ENCODE results near the gene HYAL3.
"Not testable (repeated sequence)": the region's sequence is repeated elsewhere in the genome, so short reads cannot be mapped to it uniquely, and the experiment has no call there.

The HYAL3 gene

DNA sequence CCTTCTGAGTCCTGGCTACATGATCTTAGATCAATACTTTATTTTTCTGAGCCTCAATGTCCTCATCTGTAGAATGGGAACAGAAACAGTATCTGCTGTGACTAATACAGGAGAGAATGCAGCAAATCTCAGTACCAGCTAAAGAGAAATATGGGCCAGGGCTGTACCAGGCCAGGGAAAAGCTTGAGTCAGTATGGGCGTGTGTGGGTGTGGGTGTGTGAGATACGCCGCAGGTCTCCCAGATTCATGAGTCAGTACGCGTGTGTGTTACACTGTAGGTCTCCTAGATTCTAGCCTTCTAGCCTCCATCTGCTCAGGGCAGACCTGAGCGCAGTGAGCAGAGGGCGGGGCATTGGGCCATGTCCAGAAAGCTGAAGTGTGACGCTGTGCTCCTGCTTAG is 48.0 kb downstream of the HYAL3 start:
- H3K9me3 ChIP-seq (ENCODE audit: control insufficient read depth in 2 of 2, low read length in 2 of 2), result no peaks in the 10 kb centered on the region
- H3K4me3 ChIP-seq (ENCODE audit: low read length in 2 of 2), result no peak overlapping the region
- H3K36me3 ChIP-seq (ENCODE audit: control insufficient read depth in 2 of 2, insufficient read depth in 2 of 2, low read length in 2 of 2), result peaks cover 13 to 32% of the 10 kb centered on the region in 2 donors
- H3K9ac ChIP-seq (ENCODE audit: low read length in 2 of 2), result no peak overlapping the region
- H3K4me1 ChIP-seq (ENCODE audit: control insufficient read depth, insufficient read depth, low read length), result peaks cover 63% of the 10 kb centered on the region
- H3K27ac ChIP-seq (ENCODE audit: low read length), result no peak overlapping the region
- H3K27me3 ChIP-seq (ENCODE audit: control insufficient read depth in 1 of 2, insufficient read depth in 2 of 2, low read length in 2 of 2), result no peaks in the 10 kb centered on the region

DNA sequence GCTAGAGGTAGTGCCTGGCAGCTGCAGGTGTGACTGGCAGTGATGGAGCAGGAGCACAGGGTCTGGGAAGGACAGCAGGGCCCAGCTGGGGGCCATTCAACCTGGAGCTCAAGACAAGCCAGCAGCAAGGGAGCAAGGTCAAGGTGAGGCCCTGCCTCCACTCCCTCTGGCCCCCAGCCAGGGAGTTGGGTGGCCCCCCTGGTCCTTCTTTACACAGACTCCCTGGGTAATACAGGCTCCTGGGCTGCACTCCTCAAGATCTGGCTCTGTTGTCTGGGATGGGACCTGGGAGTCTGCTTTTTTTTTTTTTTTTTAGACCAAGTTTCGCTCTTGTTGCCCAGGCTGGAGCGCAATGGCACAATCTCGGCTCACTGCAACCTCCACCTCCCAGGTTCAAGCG is 48.7 kb downstream of the HYAL3 start:
- Histone ChIP-seq H3K27ac (ENCODE audit: low read length) (no peak overlapping the region), H3K9ac (ENCODE audit: low read length in 2 of 2) (no peak overlapping the region), H3K4me1 (ENCODE audit: control insufficient read depth, insufficient read depth, low read length) (peaks cover 69% of the 10 kb centered on the region), H3K36me3 (ENCODE audit: control insufficient read depth in 2 of 2, insufficient read depth in 2 of 2, low read length in 2 of 2) (peaks cover 12 to 30% of the 10 kb centered on the region in 2 donors), H3K27me3 (ENCODE audit: control insufficient read depth in 1 of 2, insufficient read depth in 2 of 2, low read length in 2 of 2) (no peaks in the 10 kb centered on the region), H3K9me3 (ENCODE audit: control insufficient read depth in 2 of 2, low read length in 2 of 2) (no peaks in the 10 kb centered on the region), H3K4me3 (ENCODE audit: low read length in 2 of 2) (no peak overlapping the region)

DNA sequence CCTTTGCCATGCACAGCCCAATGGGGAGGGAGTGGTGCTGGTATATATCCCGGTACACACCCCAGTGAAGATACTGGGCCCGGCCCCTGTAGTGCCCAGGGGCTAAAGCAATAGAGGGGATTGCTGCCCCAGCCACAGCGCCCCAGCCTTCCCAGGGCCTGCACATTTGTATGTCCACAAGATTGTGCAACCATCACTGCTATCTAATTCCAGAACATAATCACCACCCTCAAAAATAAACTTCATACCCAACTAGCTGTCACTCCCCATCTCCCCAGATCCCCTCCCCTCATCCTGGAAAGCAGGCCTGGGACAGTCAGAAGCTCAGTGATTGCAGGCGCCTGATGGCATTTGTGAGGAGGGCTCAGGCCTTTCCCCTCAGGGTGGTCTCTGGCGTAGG is 49.7 kb downstream of the HYAL3 start:
- no peak overlapping the region for H3K9ac ChIP-seq (ENCODE audit: low read length in 2 of 2)
- H3K27ac ChIP-seq (ENCODE audit: low read length), result no peak overlapping the region
- peaks cover 69% of the 10 kb centered on the region for H3K4me1 ChIP-seq (ENCODE audit: control insufficient read depth, insufficient read depth, low read length)
- H3K27me3 ChIP-seq (ENCODE audit: control insufficient read depth in 1 of 2, insufficient read depth in 2 of 2, low read length in 2 of 2), result no peaks in the 10 kb centered on the region
- no peaks in the 10 kb centered on the region for H3K9me3 ChIP-seq (ENCODE audit: control insufficient read depth in 2 of 2, low read length in 2 of 2)
- peaks cover 9 to 23% of the 10 kb centered on the region in 2 donors for H3K36me3 ChIP-seq (ENCODE audit: control insufficient read depth in 2 of 2, insufficient read depth in 2 of 2, low read length in 2 of 2)
- no peak overlapping the region for H3K4me3 ChIP-seq (ENCODE audit: low read length in 2 of 2)

DNA sequence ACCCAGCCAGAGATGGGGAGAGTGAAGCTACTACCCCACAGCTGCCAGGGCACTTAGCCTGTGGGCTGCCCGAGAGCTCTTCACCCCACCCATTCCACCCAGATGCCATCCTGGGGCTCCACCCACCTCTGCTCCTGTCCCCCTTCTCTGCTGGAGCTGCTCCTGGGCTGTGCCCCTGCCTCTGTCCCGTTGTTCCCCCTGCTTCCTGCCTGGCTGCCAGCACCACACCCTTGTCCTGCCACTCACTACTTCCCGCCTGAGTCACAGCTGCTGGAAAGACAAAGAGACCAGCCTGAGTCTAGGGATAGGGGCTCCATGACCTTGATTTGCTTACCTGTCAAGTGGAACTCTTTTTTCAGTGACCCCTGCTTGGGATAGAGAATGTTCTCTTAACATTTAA is 50.8 kb downstream of the HYAL3 start:
- H3K9me3 ChIP-seq (ENCODE audit: control insufficient read depth in 2 of 2, low read length in 2 of 2), result no peaks in the 10 kb centered on the region
- H3K9ac ChIP-seq (ENCODE audit: low read length in 2 of 2), result no peak overlapping the region
- H3K4me1 ChIP-seq (ENCODE audit: control insufficient read depth, insufficient read depth, low read length), result peaks cover 75% of the 10 kb centered on the region
- H3K4me3 ChIP-seq (ENCODE audit: low read length in 2 of 2), result peak overlapping the region in 1 of 2 donors; percentile 15
- peaks cover 9 to 18% of the 10 kb centered on the region in 2 donors for H3K36me3 ChIP-seq (ENCODE audit: control insufficient read depth in 2 of 2, insufficient read depth in 2 of 2, low read length in 2 of 2)
- peak overlapping the region; percentile 31 for H3K27ac ChIP-seq (ENCODE audit: low read length)
- H3K27me3 ChIP-seq (ENCODE audit: control insufficient read depth in 1 of 2, insufficient read depth in 2 of 2, low read length in 2 of 2), result no peaks in the 10 kb centered on the region

DNA sequence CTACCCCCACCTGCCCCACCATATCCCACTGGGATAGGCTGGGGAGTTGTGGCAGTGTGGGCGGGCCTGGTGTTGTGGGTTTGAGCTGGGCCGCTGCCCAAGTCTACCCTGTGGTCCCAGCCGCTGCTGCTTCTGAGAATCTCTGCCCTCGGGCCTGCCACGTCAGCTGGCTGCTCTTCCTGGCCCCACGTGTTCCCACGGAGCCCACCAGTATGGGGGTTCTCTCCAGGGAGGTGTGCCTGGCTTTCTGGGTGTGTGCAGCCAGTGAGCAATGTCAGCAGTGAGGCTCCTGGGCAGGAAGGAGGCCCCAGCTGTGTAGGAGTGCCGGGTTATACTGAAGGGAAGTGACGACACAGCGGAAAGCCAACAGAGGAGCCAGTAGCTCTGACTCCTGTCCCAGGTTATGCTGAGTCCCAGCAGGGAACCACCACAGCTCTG is 52.7 kb downstream of the HYAL3 start:
- peak overlapping the region in 1 of 2 donors; percentile 21 for H3K9ac ChIP-seq (ENCODE audit: low read length in 2 of 2)

DNA sequence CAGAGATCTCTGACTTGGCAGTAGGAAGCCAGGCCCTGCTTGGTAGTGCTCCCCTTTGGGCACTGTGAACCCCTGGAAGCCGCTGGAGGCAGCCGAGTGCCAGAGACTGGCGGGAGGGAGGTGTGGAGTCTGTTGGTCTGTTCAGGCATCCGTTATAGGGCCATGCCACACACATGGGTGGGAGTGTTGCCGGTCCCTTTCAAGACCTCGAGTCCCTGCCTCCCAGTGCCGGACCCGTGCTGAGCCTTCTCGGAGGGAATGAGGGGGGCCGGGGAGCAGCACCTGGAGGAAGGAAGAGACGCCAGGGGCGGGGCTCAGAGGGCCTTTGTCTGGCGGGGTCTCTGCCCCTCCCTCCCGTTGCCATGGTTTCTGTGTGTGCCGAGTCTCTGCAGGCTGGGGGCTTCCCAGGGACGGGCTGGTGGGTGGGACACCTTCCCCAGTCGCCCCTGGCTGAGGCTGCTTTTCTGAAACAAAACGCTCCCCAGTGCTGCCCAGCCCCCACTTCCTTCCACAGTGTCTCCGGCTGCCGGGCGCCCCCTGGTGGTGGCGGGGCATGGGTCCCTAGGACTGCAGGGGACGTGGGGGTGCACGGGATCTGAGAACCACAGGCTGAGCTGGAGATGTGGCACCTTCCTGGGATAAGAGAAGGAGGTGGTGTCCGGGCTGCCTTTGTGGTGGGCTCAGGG is 53.2 kb downstream of the HYAL3 start:
- H3K4me1 ChIP-seq (ENCODE audit: control insufficient read depth, insufficient read depth, low read length), result peaks cover 87% of the 10 kb centered on the region
- H3K9ac ChIP-seq (ENCODE audit: low read length in 2 of 2), result peak overlapping the region; percentile 8 to 58
- H3K9me3 ChIP-seq (ENCODE audit: control insufficient read depth in 2 of 2, low read length in 2 of 2), result no peaks in the 10 kb centered on the region
- H3K36me3 ChIP-seq (ENCODE audit: control insufficient read depth in 2 of 2, insufficient read depth in 2 of 2, low read length in 2 of 2), result peaks cover 0 to 8% of the 10 kb centered on the region in 2 donors
- H3K27ac ChIP-seq (ENCODE audit: low read length), result peak overlapping the region; percentile 58
- no peaks in the 10 kb centered on the region for H3K27me3 ChIP-seq (ENCODE audit: control insufficient read depth in 1 of 2, insufficient read depth in 2 of 2, low read length in 2 of 2)
- H3K4me3 ChIP-seq (ENCODE audit: low read length in 2 of 2), result peak overlapping the region; percentile 54 to 68

More for the DNA sequence above, 52.7 kb downstream of the HYAL3 start:
- peaks cover 0 to 8% of the 10 kb centered on the region in 2 donors for H3K36me3 ChIP-seq (ENCODE audit: control insufficient read depth in 2 of 2, insufficient read depth in 2 of 2, low read length in 2 of 2)
- H3K27me3 ChIP-seq (ENCODE audit: control insufficient read depth in 1 of 2, insufficient read depth in 2 of 2, low read length in 2 of 2), result no peaks in the 10 kb centered on the region
- H3K4me3 ChIP-seq (ENCODE audit: low read length in 2 of 2), result peak overlapping the region in 1 of 2 donors; percentile 68
- H3K9me3 ChIP-seq (ENCODE audit: control insufficient read depth in 2 of 2, low read length in 2 of 2), result no peaks in the 10 kb centered on the region
- peaks cover 85% of the 10 kb centered on the region for H3K4me1 ChIP-seq (ENCODE audit: control insufficient read depth, insufficient read depth, low read length)
- H3K27ac ChIP-seq (ENCODE audit: low read length), result peak overlapping the region; percentile 58

DNA sequence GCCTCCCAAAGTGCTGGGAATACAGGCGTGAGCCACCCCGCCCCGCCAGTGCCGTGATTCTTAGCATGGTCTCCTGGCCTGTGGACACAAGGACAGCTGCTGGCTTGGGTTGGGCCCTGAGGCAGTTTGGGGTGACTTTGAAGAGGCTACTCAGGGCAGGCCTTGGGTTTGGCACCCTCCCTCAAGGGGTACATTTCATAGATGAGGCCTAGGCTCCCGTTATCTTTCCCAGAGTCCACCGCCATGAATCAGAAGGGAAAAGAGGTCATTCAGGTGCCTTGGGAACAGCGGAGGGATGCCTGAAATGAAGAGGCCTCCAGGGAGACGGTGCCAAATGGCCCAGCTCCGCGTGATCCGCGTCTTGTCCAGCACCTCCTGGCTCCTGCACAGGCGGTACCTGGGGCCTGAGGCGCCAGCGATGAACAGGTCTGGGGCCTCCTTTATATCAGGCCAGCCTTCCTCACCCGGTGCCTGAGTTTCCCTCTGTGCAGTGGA is 53.9 kb downstream of the HYAL3 start:
- Histone ChIP-seq H3K27ac (ENCODE audit: low read length) (peak overlapping the region; percentile 58), H3K27me3 (ENCODE audit: control insufficient read depth in 1 of 2, insufficient read depth in 2 of 2, low read length in 2 of 2) (no peaks in the 10 kb centered on the region), H3K9me3 (ENCODE audit: control insufficient read depth in 2 of 2, low read length in 2 of 2) (no peaks in the 10 kb centered on the region), H3K4me1 (ENCODE audit: control insufficient read depth, insufficient read depth, low read length) (peaks cover 88% of the 10 kb centered on the region), H3K4me3 (ENCODE audit: low read length in 2 of 2) (peak overlapping the region in 1 of 2 donors; percentile 68), H3K36me3 (ENCODE audit: control insufficient read depth in 2 of 2, insufficient read depth in 2 of 2, low read length in 2 of 2) (peaks cover 0 to 8% of the 10 kb centered on the region in 2 donors), H3K9ac (ENCODE audit: low read length in 2 of 2) (peak overlapping the region; percentile 8 to 58)

DNA sequence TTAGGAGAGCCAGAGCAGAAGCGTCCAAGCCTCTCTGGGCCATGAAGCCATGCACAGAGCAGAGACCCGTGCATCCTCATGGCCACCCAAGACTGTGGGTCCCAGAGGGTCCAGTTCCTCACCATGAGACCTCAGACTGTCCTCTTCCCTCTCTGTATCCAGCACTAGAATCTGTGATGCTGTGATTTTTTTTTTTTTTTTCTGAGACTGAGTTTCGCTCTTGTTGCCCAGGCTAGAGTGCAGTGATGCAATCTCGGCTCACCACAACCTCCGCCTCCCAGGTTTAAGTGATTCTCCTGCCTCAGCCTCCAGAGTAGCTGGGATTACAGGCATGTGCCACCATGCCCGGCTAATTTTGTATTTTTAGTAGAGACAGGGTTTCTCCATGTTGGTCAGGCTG is 54.4 kb downstream of the HYAL3 start:
- not testable (repeated sequence) for H3K36me3 ChIP-seq (ENCODE audit: control insufficient read depth in 2 of 2, insufficient read depth in 2 of 2, low read length in 2 of 2); H3K9me3 ChIP-seq (ENCODE audit: control insufficient read depth in 2 of 2, low read length in 2 of 2); H3K27me3 ChIP-seq (ENCODE audit: control insufficient read depth in 1 of 2, insufficient read depth in 2 of 2, low read length in 2 of 2); H3K4me3 ChIP-seq (ENCODE audit: low read length in 2 of 2)
- Histone ChIP-seq H3K4me1 (ENCODE audit: control insufficient read depth, insufficient read depth, low read length) (peaks cover 88% of the 10 kb centered on the region), H3K9ac (ENCODE audit: low read length in 2 of 2) (peak overlapping the region in 1 of 2 donors; percentile 21), H3K27ac (ENCODE audit: low read length) (peak overlapping the region; percentile 58)

DNA sequence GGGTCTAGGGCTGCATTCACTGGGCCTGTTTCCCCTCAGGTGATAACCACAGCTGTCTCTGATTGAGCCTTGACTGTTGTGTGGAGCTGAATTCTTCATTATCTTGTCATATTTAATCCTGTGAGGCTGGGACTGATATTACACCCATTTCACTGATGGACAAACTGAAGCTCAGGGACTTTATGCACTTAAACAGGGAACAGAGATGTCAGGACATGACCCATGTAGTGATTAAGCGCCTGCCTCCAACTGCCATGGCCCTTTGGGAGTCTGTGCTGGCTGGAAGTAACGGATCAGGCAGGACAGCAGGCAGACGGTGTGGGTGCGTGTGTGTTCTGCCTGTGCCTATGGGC is 55.7 kb downstream of the HYAL3 start:
- H3K27me3 ChIP-seq (ENCODE audit: control insufficient read depth in 1 of 2, insufficient read depth in 2 of 2, low read length in 2 of 2), result no peaks in the 10 kb centered on the region
- peak overlapping the region; percentile 62 for H3K27ac ChIP-seq (ENCODE audit: low read length)
- no peaks in the 10 kb centered on the region for H3K9me3 ChIP-seq (ENCODE audit: control insufficient read depth in 2 of 2, low read length in 2 of 2)
- H3K4me1 ChIP-seq (ENCODE audit: control insufficient read depth, insufficient read depth, low read length), result peaks cover 89% of the 10 kb centered on the region
- peaks cover 0 to 12% of the 10 kb centered on the region in 2 donors for H3K36me3 ChIP-seq (ENCODE audit: control insufficient read depth in 2 of 2, insufficient read depth in 2 of 2, low read length in 2 of 2)
- H3K4me3 ChIP-seq (ENCODE audit: low read length in 2 of 2), result no peak overlapping the region
- peak overlapping the region; percentile 31 to 47 for H3K9ac ChIP-seq (ENCODE audit: low read length in 2 of 2)

DNA sequence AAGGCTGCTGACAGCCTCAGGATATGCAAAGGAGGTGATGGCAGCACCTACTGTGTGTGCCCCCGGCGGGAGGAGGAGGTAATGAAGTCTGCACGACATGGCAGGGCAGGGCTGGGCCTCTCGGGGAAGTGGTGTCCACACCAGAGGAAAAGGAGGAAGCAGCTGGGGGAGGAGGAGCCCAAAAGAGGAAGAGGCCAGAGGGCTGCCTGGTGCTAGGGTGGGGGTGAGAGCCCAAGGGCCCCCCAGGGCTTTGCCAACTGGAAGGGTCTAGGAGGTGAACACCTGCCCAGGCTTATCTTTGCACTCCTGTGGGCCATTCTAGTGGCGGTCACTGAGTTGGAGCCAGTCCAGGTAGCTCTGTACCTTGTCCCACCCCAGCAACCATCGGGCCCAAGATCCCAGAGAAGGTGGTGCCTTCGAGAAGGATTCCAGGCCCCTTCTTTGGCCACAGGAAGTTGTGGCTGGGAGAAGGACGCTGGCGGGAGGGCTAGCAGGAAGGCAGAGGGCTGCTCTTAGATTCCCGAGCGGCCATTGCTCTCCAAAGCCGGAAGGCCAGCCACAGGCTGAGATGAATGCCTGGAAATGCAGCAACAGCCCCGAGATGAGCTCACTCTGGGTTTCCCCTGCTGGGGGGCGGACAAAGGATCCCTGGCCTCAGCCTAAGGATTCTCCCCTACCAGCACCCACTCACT is 56.2 kb downstream of the HYAL3 start:
- H3K36me3 ChIP-seq (ENCODE audit: control insufficient read depth in 2 of 2, insufficient read depth in 2 of 2, low read length in 2 of 2), result peaks cover 0 to 12% of the 10 kb centered on the region in 2 donors
- no peaks in the 10 kb centered on the region for H3K9me3 ChIP-seq (ENCODE audit: control insufficient read depth in 2 of 2, low read length in 2 of 2)
- H3K27ac ChIP-seq (ENCODE audit: low read length), result peak overlapping the region; percentile 62
- peaks cover 89% of the 10 kb centered on the region for H3K4me1 ChIP-seq (ENCODE audit: control insufficient read depth, insufficient read depth, low read length)
- H3K9ac ChIP-seq (ENCODE audit: low read length in 2 of 2), result peak overlapping the region in 1 of 2 donors; percentile 23
- no peak overlapping the region for H3K4me3 ChIP-seq (ENCODE audit: low read length in 2 of 2)
- H3K27me3 ChIP-seq (ENCODE audit: control insufficient read depth in 1 of 2, insufficient read depth in 2 of 2, low read length in 2 of 2), result no peaks in the 10 kb centered on the region
